Activated naive CD4-positive, alpha-beta T cell treated with anti-CD3 and anti-CD28 coated beads, Interleukin-2, amount 10 ng/mL, durations not matched to agents 7 days and 5 days (primary cell): Measurements from ENCODE around the gene CEP112.
A peak's percentile ranks its signal among the peaks of the same experiment; 100 is the strongest.

Experiments
- CTCF ChIA-PET: fragments of 350-600 bp; sonication (Branson Sonifier 250); formaldehyde crosslinking; loops from one replicate; lab custom pipeline; 2021; ENCODE audit warnings: antibody characterized with exemption; lab: Charles Lee
- DNase-seq: peaks from one replicate; pipeline ENCODE4 v3.0.0-alpha.2; 2020
- H3K27ac Mint-ChIP-seq: one replicate; pipeline ENCODE4 v1.8.0; 2021; ENCODE audit warnings: mild to moderate bottlenecking, moderate library complexity, mixed read lengths
- H3K27me3 Mint-ChIP-seq: one replicate; pipeline ENCODE4 v1.8.0; 2021; ENCODE audit warnings: mild to moderate bottlenecking, mixed read lengths
- H3K36me3 Mint-ChIP-seq: one replicate; pipeline ENCODE4 v1.8.0; 2021; ENCODE audit warnings: mixed read lengths
- H3K4me1 Mint-ChIP-seq: one replicate; pipeline ENCODE4 v1.8.0; 2021; ENCODE audit warnings: mixed read lengths
- H3K4me3 Mint-ChIP-seq: one replicate; pipeline ENCODE4 v1.8.0; 2021; ENCODE audit warnings: mild to moderate bottlenecking, moderate library complexity, mixed read lengths
- H3K9me3 Mint-ChIP-seq: one replicate; pipeline ENCODE4 v1.8.0; 2021; ENCODE audit warnings: mixed read lengths

Gene CEP112

GRCh38 chr17:65925606-65926307, 266.2 kb downstream of the CEP112 start:
- Mint-ChIP-seq H3K36me3 (no peaks in the 10 kb centered on the region), H3K27ac (no peak overlapping the region), H3K27me3 (no peaks in the 10 kb centered on the region), H3K9me3 (no peaks in the 10 kb centered on the region), H3K4me3 (no peak overlapping the region), H3K4me1 (no peaks in the 10 kb centered on the region)
- DNase-seq: no peak
- CTCF ChIA-PET: interaction anchor here (1.2 kb wide), 1 partner anchor 10 kb away, joined by 4 read pairs; no protein-coding TSS in a partner anchor

GRCh38 chr17:65920996-65921395, 270.9 kb downstream of the CEP112 start:
- H3K27me3 Mint-ChIP-seq: no peaks in the 10 kb centered on the region
- H3K4me3 Mint-ChIP-seq: no peak overlapping the region
- H3K9me3 Mint-ChIP-seq: no peaks in the 10 kb centered on the region
- H3K36me3 Mint-ChIP-seq: no peaks in the 10 kb centered on the region
- no peaks in the 10 kb centered on the region for H3K4me1 Mint-ChIP-seq
- CTCF ChIA-PET: no interaction called here
- no peak overlapping the region for H3K27ac Mint-ChIP-seq
- DNase-seq: no peak

GRCh38 chr17:65918916-65919315, 273.0 kb downstream of the CEP112 start:
- no peaks in the 10 kb centered on the region for H3K27me3 Mint-ChIP-seq
- peaks cover 10% of the 10 kb centered on the region for H3K36me3 Mint-ChIP-seq
- H3K4me3 Mint-ChIP-seq: no peak overlapping the region
- no peak for DNase-seq
- no peak overlapping the region for H3K27ac Mint-ChIP-seq
- H3K9me3 Mint-ChIP-seq: peaks cover 13% of the 10 kb centered on the region
- CTCF ChIA-PET: no interaction called here
- peaks cover 15% of the 10 kb centered on the region for H3K4me1 Mint-ChIP-seq

GRCh38 chr17:65918500-65918899, 273.4 kb downstream of the CEP112 start:
- H3K4me3 Mint-ChIP-seq: no peak overlapping the region
- H3K4me1 Mint-ChIP-seq: peaks cover 15% of the 10 kb centered on the region
- no peaks in the 10 kb centered on the region for H3K27me3 Mint-ChIP-seq
- peaks cover 13% of the 10 kb centered on the region for H3K9me3 Mint-ChIP-seq
- H3K36me3 Mint-ChIP-seq: peaks cover 10% of the 10 kb centered on the region
- no peak overlapping the region for H3K27ac Mint-ChIP-seq
- CTCF ChIA-PET: no interaction called here
- no peak for DNase-seq

GRCh38 chr17:65917560-65917959, 274.4 kb downstream of the CEP112 start:
- no peak for DNase-seq
- Mint-ChIP-seq H3K9me3 (peaks cover 13% of the 10 kb centered on the region), H3K27me3 (no peaks in the 10 kb centered on the region), H3K27ac (no peak overlapping the region), H3K36me3 (peaks cover 10% of the 10 kb centered on the region), H3K4me3 (no peak overlapping the region), H3K4me1 (peaks cover 15% of the 10 kb centered on the region)
- CTCF ChIA-PET: no interaction called here

GRCh38 chr17:65916425-65916824, 275.5 kb downstream of the CEP112 start:
- CTCF ChIA-PET: no interaction called here
- peaks cover 15% of the 10 kb centered on the region for H3K4me1 Mint-ChIP-seq
- no peak overlapping the region for H3K27ac Mint-ChIP-seq
- H3K4me3 Mint-ChIP-seq: no peak overlapping the region
- no peak for DNase-seq
- H3K27me3 Mint-ChIP-seq: no peaks in the 10 kb centered on the region
- H3K9me3 Mint-ChIP-seq: peaks cover 21% of the 10 kb centered on the region
- peaks cover 10% of the 10 kb centered on the region for H3K36me3 Mint-ChIP-seq

- H3K9me3 Mint-ChIP-seq: peaks cover 30% of the 10 kb centered on the region
- CTCF ChIA-PET: no interaction called here
Observed at GRCh38 chr17:65914784-65915342, 277.1 kb downstream of the CEP112 start.

GRCh38 chr17:65913326-65913850, 278.5 kb downstream of the CEP112 start:
- DNase-seq: no peak
- CTCF ChIA-PET: no interaction called here
- no peaks in the 10 kb centered on the region for H3K27me3 Mint-ChIP-seq
- H3K4me1 Mint-ChIP-seq: peaks cover 15% of the 10 kb centered on the region
- H3K9me3 Mint-ChIP-seq: peaks cover 30% of the 10 kb centered on the region
- H3K36me3 Mint-ChIP-seq: peaks cover 12% of the 10 kb centered on the region
- no peak overlapping the region for H3K27ac Mint-ChIP-seq
- no peak overlapping the region for H3K4me3 Mint-ChIP-seq

More at GRCh38 chr17:65914784-65915342, 277.1 kb downstream of the CEP112 start:
- no peak overlapping the region for H3K4me3 Mint-ChIP-seq
- DNase-seq: no peak
- H3K4me1 Mint-ChIP-seq: peaks cover 15% of the 10 kb centered on the region
- peaks cover 12% of the 10 kb centered on the region for H3K36me3 Mint-ChIP-seq
- peak overlapping the region; percentile 50 for H3K27ac Mint-ChIP-seq
- no peaks in the 10 kb centered on the region for H3K27me3 Mint-ChIP-seq

- H3K27me3 Mint-ChIP-seq: no peaks in the 10 kb centered on the region
- H3K27ac Mint-ChIP-seq: no peak overlapping the region
- H3K4me3 Mint-ChIP-seq: no peak overlapping the region
- CTCF ChIA-PET: no interaction called here
- H3K36me3 Mint-ChIP-seq: peaks cover 11% of the 10 kb centered on the region
- peaks cover 29% of the 10 kb centered on the region for H3K9me3 Mint-ChIP-seq
- DNase-seq: no peak
- H3K4me1 Mint-ChIP-seq: peaks cover 14% of the 10 kb centered on the region
Observed at GRCh38 chr17:65910836-65911235, 281.1 kb downstream of the CEP112 start.

- CTCF ChIA-PET: no interaction called here
- no peak overlapping the region for H3K27ac Mint-ChIP-seq
- H3K4me3 Mint-ChIP-seq: no peak overlapping the region
- H3K36me3 Mint-ChIP-seq: no peaks in the 10 kb centered on the region
- no peaks in the 10 kb centered on the region for H3K27me3 Mint-ChIP-seq
- H3K4me1 Mint-ChIP-seq: no peaks in the 10 kb centered on the region
- H3K9me3 Mint-ChIP-seq: no peaks in the 10 kb centered on the region
- no peak for DNase-seq
Observed at GRCh38 chr17:65902831-65903522, 289.0 kb downstream of the CEP112 start.

GRCh38 chr17:65902155-65902554, 289.8 kb downstream of the CEP112 start:
- Mint-ChIP-seq H3K36me3 (no peaks in the 10 kb centered on the region), H3K9me3 (no peaks in the 10 kb centered on the region)

GRCh38 chr17:65901394-65901793, 290.5 kb downstream of the CEP112 start:
- Mint-ChIP-seq H3K27me3 (no peaks in the 10 kb centered on the region), H3K27ac (no peak overlapping the region), H3K4me3 (no peak overlapping the region), H3K9me3 (no peaks in the 10 kb centered on the region), H3K36me3 (no peaks in the 10 kb centered on the region), H3K4me1 (no peaks in the 10 kb centered on the region)
- CTCF ChIA-PET: no interaction called here
- no peak for DNase-seq

More at GRCh38 chr17:65902155-65902554, 289.8 kb downstream of the CEP112 start:
- no peak overlapping the region for H3K4me3 Mint-ChIP-seq
- no peaks in the 10 kb centered on the region for H3K4me1 Mint-ChIP-seq
- CTCF ChIA-PET: no interaction called here
- no peak overlapping the region for H3K27ac Mint-ChIP-seq
- H3K27me3 Mint-ChIP-seq: no peaks in the 10 kb centered on the region
- no peak for DNase-seq

GRCh38 chr17:65900216-65900615, 291.7 kb downstream of the CEP112 start:
- H3K27ac Mint-ChIP-seq: no peak overlapping the region
- H3K4me1 Mint-ChIP-seq: no peaks in the 10 kb centered on the region
- no peak overlapping the region for H3K4me3 Mint-ChIP-seq
- H3K9me3 Mint-ChIP-seq: no peaks in the 10 kb centered on the region
- DNase-seq: no peak
- CTCF ChIA-PET: no interaction called here
- no peaks in the 10 kb centered on the region for H3K36me3 Mint-ChIP-seq
- H3K27me3 Mint-ChIP-seq: no peaks in the 10 kb centered on the region

- Mint-ChIP-seq H3K4me3 (no peak overlapping the region), H3K9me3 (no peaks in the 10 kb centered on the region), H3K27ac (no peak overlapping the region), H3K27me3 (no peaks in the 10 kb centered on the region), H3K36me3 (no peaks in the 10 kb centered on the region), H3K4me1 (no peaks in the 10 kb centered on the region)
- CTCF ChIA-PET: no interaction called here
- no peak for DNase-seq
Observed at GRCh38 chr17:65898651-65899050, 293.3 kb downstream of the CEP112 start.
